PFSK-1 (cell line): ENCODE data around the gene KCNJ6.

Source experiments
- FOXP2 ChIP-seq: optimal IDR thresholded peaks from 2 replicates; pipeline ENCODE3; 2011; ENCODE audit warnings: borderline replicate concordance, control low read depth, inconsistent platforms; ENCODE audit not compliant: insufficient read depth; ENCODE audit errors: extremely low read length, extremely low read depth
- POLR2AphosphoS5 ChIP-seq: IDR thresholded peaks from 2 replicates; pipeline ENCODE4 v1.6.1; 2012; ENCODE audit warnings: low read depth, mild to moderate bottlenecking, control low read depth, low read length, moderate library complexity
- REST ChIP-seq, 2 experiments: IDR thresholded peaks; 2 replicates each; pipeline versions ENCODE4 v1.6.1 to v1.8.0; 2011 to 2012; ENCODE audit warnings: low read depth in 2 of 2, low read length in 2 of 2, control low read depth in 1 of 2, inconsistent platforms in 1 of 2, mild to moderate bottlenecking in 1 of 2, moderate library complexity in 1 of 2; ENCODE audit not compliant: insufficient read depth in 1 of 2
- SIN3A ChIP-seq: IDR thresholded peaks from 2 replicates; pipeline ENCODE4 v1.6.1; 2012; ENCODE audit warnings: mild to moderate bottlenecking, low read length, moderate library complexity, borderline replicate concordance; ENCODE audit not compliant: insufficient read depth
- TAF1 ChIP-seq: IDR thresholded peaks from 2 replicates; pipeline ENCODE4 v1.6.1; 2012; ENCODE audit warnings: low read length, control low read depth, borderline replicate concordance; ENCODE audit not compliant: insufficient read depth

Gene KCNJ6

GRCh38 chr21:37751268-37751975 is 164.8 kb downstream of the KCNJ6 start:
- TF ChIP-seq SIN3A = no peak
- TF ChIP-seq FOXP2 = no peak
- no peak for TF ChIP-seq POLR2AphosphoS5
- TF ChIP-seq REST (IDR thresholded peaks at IDR 0.05; ENCODE audit: insufficient read depth in 1 of 2, low read depth in 2 of 2, low read length in 2 of 2) = no peak
- no peak for TF ChIP-seq TAF1

- no peak for TF ChIP-seq FOXP2
- TF ChIP-seq TAF1 = no peak
- no peak for TF ChIP-seq SIN3A
- TF ChIP-seq REST (IDR thresholded peaks at IDR 0.05; ENCODE audit: insufficient read depth in 1 of 2, low read depth in 2 of 2, low read length in 2 of 2) = no peak
- TF ChIP-seq POLR2AphosphoS5 = no peak
These were observed 167.1 kb downstream of the KCNJ6 start for GRCh38 chr21:37749132-37749531.

- no peak for TF ChIP-seq TAF1
These were observed 167.9 kb downstream of the KCNJ6 start for GRCh38 chr21:37748351-37748750.

GRCh38 chr21:37746849-37747248 is 169.4 kb downstream of the KCNJ6 start:
- TF ChIP-seq SIN3A (no peak), TAF1 (no peak), REST (IDR thresholded peaks at IDR 0.05; ENCODE audit: insufficient read depth in 1 of 2, low read depth in 2 of 2, low read length in 2 of 2) (no peak), FOXP2 (no peak), POLR2AphosphoS5 (no peak)

- TF ChIP-seq TAF1 = no peak
- TF ChIP-seq FOXP2 = no peak
- TF ChIP-seq SIN3A = no peak
- no peak for TF ChIP-seq POLR2AphosphoS5
- no peak for TF ChIP-seq REST (IDR thresholded peaks at IDR 0.05; ENCODE audit: insufficient read depth in 1 of 2, low read depth in 2 of 2, low read length in 2 of 2)
These were observed 171.7 kb downstream of the KCNJ6 start for GRCh38 chr21:37744551-37744950.
